Duodenal mucosa (tissue), 2 donors: ENCODE data around the gene ZFPM1.

ENCODE experiments used
- H3K27ac ChIP-seq: one replicate; pipeline ENCODE4 v1.7.0; 2013; ENCODE audit warnings: low read depth, low read length
- H3K27me3 ChIP-seq, 2 donors: one replicate each; pipeline ENCODE4 v1.7.0; 2013; ENCODE audit warnings: low read length in 2 of 2, control low read depth in 1 of 2; ENCODE audit not compliant: insufficient read depth in 2 of 2, control insufficient read depth in 1 of 2
- H3K36me3 ChIP-seq, 2 donors: one replicate each; pipeline ENCODE4 v1.7.0; 2013; ENCODE audit warnings: low read length in 2 of 2, control low read depth in 1 of 2; ENCODE audit not compliant: insufficient read depth in 2 of 2, control insufficient read depth in 1 of 2
- H3K4me1 ChIP-seq, 2 donors: one replicate each; pipeline ENCODE4 v1.7.0; 2013; ENCODE audit warnings: low read length in 2 of 2, control low read depth in 1 of 2; ENCODE audit not compliant: insufficient read depth in 2 of 2, control insufficient read depth in 1 of 2
- H3K4me3 ChIP-seq, 2 donors: one replicate each; pipeline ENCODE4 v1.7.0; 2013; ENCODE audit warnings: low read length in 2 of 2, low read depth in 1 of 2
- H3K9ac ChIP-seq, 2 donors: one replicate each; pipeline ENCODE4 v1.7.0; 2013; ENCODE audit warnings: low read length in 2 of 2, low read depth in 1 of 2
- H3K9me3 ChIP-seq, 2 donors: one replicate each; pipeline ENCODE4 v1.7.0; 2013; ENCODE audit warnings: low read length in 2 of 2, control low read depth in 1 of 2; ENCODE audit not compliant: control insufficient read depth in 1 of 2

The ZFPM1 gene

DNA sequence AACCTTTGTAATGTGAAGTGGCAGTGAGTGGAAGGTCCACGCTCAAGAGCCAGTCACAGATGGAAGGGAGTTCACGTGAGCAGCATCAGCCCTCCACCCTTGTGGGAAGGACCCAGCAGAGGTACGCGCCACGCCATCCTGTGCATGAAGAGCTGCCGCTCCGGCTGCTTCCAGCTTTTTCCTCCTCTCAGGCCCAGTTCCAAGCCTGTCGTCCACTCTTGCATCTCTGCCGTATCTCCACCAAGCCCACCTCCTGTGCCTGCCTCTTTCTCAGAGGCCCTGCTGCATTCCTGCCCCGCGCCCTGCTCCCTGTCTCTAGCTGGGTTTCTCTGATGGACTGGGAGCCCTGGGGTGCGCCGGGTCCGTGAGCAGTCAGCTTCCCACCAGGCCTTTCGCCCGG, 127.3 kb downstream of the ZFPM1 start:
- Histone ChIP-seq H3K9ac (no peak overlapping the region), H3K9me3 (no peaks in the 10 kb centered on the region), H3K4me1 (no peaks in the 10 kb centered on the region), H3K4me3 (no peak overlapping the region), H3K27me3 (no peaks in the 10 kb centered on the region), H3K36me3 (peaks cover 35 to 78% of the 10 kb centered on the region in 2 donors), H3K27ac (no peak overlapping the region)

DNA sequence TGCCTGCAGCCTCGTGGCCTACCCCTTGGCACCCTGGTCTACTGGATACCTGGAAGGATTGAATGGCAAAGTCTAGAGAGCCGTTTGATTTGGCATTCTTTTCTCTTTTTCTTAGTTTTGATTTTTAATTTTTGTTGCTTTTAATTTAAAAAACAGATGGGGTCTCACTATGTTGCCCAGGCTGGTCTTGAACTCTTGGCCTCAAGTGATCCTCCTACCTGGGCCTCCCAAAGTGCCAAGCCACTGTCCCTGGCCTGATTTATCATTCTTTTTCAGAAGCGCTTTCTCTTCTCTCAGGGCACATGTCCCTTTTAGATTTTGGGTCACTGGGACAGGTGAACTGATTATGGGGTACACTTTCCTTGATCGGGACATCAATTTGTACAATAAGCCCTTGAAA, 128.0 kb downstream of the ZFPM1 start:
- Histone ChIP-seq H3K9me3 (no peaks in the 10 kb centered on the region), H3K9ac (no peak overlapping the region), H3K36me3 (peaks cover 35 to 77% of the 10 kb centered on the region in 2 donors), H3K27ac (no peak overlapping the region), H3K27me3 (no peaks in the 10 kb centered on the region), H3K4me3 (no peak overlapping the region), H3K4me1 (no peaks in the 10 kb centered on the region)

DNA sequence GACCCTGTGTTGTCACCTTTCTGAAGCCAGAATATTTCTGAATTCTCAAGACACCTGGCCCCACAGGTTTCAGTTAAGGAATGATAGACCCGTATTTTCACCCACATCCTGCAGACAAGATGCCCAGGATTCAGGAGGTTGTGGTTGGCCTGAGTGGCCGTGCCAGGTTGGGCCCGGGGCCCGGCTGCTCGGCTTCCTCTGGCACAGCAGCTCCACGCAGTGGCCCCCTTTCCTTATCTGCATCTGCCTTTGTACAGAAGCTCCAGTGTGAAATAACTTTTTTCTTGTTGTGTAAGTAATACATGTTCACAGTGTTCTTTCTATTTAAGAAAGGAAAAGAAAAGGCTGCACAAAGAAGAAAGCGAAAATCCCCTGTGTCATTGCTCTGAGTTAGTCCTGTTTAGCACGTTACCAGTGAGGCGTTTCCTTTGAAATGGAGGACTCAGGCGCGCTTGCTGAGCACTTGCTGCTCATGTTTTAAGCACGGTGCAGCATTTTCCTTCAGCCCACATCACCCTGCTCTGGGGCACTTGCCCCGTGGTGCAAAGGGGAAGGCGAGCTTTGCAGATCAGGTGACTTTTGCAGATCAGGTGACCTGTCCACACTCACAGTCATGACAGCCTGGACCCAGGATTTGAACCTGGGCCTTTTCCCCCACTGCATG, 130.0 kb downstream of the ZFPM1 start:
- no peak overlapping the region for H3K27ac ChIP-seq
- no peak overlapping the region for H3K4me3 ChIP-seq
- H3K9ac ChIP-seq: no peak overlapping the region
- H3K36me3 ChIP-seq: peaks cover 42 to 76% of the 10 kb centered on the region in 2 donors
- no peaks in the 10 kb centered on the region for H3K9me3 ChIP-seq
- H3K4me1 ChIP-seq: no peaks in the 10 kb centered on the region
- H3K27me3 ChIP-seq: no peaks in the 10 kb centered on the region

DNA sequence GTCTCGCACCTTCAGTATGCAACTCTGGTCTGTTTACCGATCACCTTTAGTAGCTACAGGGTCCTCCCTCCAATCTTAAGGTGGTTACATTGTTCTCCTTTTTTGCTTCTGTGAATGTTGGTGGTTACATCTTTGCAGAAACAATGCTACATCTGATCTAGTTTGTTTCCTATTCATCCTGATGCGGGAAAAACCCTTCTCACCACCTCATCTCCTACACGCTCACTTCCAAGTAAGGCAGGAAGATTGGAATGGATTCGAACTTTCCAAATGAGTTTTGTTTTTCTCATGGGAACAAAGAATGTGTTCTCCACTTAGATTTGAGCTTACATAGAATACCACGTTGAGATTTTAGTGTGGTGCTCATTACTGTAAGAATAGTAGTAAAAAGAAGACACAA, 131.6 kb downstream of the ZFPM1 start:
- Histone ChIP-seq H3K9ac (no peak overlapping the region), H3K27ac (no peak overlapping the region), H3K4me3 (no peak overlapping the region), H3K9me3 (no peaks in the 10 kb centered on the region), H3K27me3 (no peaks in the 10 kb centered on the region), H3K36me3 (peaks cover 46 to 76% of the 10 kb centered on the region in 2 donors), H3K4me1 (no peaks in the 10 kb centered on the region)

DNA sequence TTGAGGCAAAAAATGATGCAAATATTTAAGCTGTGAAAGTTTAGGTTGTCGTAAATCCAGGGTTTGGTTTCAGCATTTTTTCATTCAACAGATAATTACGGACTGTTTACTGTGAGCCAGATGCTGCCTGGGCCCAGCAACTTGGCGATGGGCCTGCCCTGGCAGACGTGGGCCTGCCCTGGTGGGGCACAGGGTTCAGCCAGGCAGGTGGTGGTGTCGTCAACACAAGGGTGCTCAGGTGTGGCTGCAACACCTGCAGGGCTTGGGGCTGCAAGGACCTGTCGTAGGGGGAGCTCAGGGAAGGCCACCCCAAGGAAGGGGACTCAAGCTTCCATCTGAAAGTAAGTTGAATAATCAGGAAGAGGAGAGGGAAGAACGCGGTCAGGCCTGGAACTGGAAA, 132.2 kb downstream of the ZFPM1 start:
- Histone ChIP-seq H3K27me3 (no peaks in the 10 kb centered on the region), H3K4me3 (no peak overlapping the region), H3K36me3 (peaks cover 48 to 76% of the 10 kb centered on the region in 2 donors), H3K27ac (no peak overlapping the region), H3K9ac (no peak overlapping the region), H3K4me1 (no peaks in the 10 kb centered on the region), H3K9me3 (no peaks in the 10 kb centered on the region)

DNA sequence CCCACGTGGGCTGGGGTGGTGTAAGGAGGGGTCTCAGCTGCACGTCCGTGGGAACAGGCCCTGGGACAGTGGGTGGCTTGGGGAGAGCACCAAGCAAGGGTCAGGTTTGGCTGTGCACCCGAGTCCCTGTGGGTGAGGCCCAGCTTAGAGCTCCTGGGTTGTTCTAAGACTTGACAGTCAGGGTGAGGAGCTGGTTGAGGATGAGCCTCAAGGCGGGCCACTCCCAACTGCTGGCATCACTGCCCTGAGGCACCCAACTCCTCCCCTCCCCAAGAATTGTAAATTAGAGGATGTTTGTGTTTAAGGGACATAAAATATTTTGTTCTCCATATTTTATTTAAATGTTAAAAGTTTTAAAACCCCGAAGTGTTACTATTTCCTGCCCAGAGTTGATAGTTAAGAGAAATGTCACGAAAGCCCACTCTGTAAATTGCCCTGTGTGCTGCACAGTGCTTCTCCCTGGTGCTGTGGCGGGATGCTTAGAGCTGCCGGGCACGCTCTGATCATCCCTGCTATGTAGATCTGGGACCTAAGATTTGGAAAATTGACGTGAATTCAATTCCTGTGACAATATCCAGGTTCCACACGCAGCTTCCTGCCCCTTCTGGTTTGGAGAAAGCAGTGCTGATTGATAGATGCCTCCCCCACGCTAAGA, 133.0 kb downstream of the ZFPM1 start:
- Histone ChIP-seq H3K27me3 (no peaks in the 10 kb centered on the region), H3K4me1 (no peaks in the 10 kb centered on the region), H3K27ac (no peak overlapping the region), H3K9me3 (no peaks in the 10 kb centered on the region), H3K9ac (no peak overlapping the region), H3K4me3 (no peak overlapping the region), H3K36me3 (peaks cover 49 to 70% of the 10 kb centered on the region in 2 donors)
